CMK (cell line): Measurements from ENCODE around the gene FERMT3.
"Not testable (repeated sequence)": the region's sequence is repeated elsewhere in the genome, so short reads cannot be mapped to it uniquely, and the experiment has no call there.

ENCODE experiments used
- DNase-seq: peaks from one replicate; pipeline ENCODE4 v3.0.0-alpha.2; 2010; ENCODE audit warnings: low read depth

Gene FERMT3

DNA sequence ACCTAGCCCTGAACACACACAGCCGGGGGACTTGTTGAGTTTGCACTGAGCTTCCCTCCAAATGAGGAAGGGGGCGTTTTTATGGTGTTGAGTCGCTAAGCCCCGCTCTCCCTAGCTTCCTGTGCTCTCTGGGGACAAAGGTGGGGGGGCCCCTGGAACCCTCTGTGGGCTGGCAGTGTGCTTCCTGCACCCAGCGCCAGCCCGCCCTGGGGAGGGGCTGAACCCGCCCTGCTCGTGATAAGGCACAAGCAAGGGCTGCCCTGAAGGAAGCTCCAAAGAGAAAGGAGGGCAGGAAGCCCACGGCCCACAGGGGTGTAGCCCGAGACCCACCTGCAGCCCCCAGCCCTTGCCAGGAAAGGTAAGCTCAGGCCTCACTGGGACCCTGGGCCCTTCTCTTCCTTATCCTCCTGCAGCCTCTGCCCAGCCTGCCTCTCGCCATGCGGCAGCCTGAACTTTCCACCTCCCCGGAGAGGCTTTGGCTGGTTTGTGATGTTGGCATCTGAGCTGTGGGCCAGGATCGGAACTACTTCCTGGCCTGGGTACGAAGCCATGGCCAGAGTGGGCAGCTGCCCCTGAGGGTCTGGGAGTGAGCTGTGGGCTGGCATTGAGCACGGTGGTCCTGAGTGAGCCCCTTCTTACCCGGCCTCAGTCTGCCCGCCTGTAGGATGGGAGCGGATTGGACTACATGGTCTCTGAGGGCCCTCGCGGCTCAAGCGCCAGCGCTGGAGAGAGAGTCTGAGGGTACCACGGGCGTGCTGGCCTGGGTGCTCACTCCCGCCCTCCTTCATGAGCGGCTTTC is at the start of gene FERMT3:
FERMT3 (plus strand) TSS at position 265 of the 799 bp plus-strand sequence. CDS start 644 bp downstream, outside the sequence.
- DNase-seq = peak; percentile 88

DNA sequence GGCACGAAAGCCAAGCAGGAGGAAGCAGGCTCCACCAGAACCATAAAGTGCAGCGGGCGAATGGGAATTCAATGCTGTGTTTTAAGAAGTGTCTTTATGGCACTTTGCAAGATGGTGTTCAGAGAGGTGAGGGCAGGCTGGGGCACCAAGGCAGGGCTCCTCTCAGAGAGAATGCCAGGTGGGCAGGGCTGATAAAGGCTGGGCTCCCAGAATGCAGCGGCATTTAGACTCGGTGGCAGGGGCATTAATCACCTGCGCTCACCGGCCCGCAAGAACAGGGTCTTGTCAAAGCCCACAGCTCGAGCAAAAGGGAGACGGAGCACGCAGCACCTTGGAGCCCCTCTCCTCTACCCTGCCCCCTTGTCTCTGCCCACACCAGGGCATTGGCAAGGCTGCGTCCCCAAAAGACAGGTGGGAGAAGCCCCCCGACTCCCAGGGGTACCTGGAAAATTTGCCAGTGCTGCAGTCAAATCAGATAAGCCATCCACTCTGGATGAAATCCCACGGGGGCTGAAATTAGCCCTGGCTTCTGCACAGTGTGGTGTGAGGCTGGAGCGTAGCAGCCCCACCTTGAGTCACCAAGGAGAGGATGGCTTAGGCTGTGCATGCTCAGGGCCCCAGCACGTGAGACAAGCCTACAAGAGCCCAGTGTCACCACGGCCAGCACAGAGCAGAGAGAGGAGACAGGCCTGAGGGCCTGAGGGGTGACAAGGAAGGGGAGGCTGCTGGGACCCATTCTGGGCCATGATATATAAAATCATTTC is 48.7 kb upstream of the FERMT3 start:
- DNase-seq = no peak

DNA sequence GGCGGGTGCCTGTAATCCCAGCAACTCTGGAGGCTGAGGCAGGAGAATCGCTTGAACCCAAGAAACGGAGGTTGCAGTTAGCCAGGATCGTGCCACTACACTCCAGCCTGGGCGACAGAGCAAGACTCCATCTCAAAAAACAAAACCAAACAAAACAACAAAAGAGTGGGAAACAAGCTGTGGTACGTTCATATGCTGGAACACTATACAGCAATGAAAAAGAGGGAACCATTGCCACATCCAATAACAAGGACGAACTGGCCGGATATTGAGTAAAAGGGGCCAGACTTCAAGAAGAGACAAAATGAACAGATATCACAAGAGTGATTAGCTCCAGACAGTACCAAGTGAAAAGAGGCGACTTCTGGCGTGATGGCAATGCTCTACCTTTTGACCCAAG is 45.5 kb upstream of the FERMT3 start:
- DNase-seq = no peak

DNA sequence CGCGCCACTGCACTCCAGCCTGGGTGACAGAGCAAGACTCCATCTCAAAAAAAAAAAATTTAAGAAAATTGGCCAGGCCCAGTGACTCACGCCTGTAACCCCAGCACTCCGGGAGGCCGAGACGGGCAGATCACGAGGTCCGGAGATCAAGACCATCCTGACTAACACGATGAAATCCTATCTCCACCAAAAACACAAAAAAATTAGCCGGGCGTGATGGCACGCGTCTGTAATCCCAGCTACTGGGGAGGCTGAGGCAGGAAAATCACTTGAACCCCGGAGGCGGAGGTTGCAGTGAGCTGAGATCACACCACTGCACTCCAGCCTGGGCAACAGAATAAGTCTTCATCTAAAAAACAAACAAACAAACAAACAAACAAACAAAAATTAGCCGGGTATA is 43.8 kb upstream of the FERMT3 start:
- DNase-seq = not testable (repeated sequence)

DNA sequence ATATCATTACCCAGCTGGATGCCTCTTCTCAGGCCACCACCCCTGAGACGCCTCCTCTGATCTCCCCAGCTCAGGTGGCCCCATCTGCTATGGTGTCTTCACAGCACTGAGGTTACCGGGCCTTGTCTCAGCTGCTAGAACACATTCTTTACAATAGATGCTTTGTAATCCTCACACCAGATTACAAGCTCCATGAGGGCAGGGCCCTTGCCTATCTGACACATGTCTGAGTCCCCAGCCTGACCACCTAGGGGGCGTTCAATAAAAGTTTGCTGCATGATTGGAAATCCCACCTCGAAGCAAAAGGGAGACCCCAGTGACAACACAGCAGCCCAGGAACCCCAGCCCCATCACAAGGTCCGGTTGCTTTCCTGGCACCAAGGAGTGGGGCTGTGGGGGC is 42.6 kb upstream of the FERMT3 start:
- no peak for DNase-seq

DNA sequence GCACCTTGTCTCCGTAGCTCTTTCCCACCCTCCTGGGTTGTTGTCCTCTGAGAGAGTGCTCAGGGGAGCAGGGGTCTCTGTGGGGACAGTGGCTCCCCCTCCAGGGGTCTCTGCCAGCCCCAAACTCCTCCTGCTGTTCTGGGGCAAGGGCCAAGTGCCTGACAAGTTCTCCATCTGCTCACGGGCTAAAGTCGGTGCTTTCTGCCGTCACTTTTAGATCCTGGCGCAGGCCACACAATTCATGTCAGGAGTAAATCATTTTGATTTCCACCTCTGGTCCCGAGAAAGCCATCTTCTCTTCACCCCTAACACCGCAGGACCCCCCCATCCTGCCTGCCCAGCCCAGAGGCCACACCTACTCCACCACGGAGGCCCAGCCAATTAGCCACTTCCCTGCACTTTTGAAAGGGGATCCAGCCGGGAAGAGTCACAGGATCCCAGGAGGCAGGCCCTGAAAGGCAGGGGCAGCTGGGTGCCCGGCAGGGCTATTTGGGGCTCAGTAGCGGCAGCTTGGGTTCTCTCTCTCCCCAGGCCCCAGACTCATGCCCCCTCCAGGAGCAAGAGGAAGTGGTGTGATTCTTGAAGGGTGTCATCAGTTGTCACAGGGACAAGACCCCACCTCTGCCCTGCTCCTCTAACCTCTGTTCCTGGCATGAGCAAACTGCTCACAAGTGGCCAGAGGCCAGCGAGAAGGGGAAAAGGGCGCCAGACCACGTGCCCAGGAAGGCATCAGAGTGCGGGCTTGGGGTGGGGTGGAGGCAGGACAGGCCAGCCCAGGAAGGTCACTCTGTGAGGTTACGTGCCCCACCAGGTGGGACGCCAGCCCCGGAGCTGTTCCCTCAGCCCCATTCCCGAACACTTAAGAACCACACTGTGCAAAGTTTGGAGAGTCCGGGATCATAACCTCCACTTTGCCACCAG is 41.9 kb upstream of the FERMT3 start:
- no peak for DNase-seq

DNA sequence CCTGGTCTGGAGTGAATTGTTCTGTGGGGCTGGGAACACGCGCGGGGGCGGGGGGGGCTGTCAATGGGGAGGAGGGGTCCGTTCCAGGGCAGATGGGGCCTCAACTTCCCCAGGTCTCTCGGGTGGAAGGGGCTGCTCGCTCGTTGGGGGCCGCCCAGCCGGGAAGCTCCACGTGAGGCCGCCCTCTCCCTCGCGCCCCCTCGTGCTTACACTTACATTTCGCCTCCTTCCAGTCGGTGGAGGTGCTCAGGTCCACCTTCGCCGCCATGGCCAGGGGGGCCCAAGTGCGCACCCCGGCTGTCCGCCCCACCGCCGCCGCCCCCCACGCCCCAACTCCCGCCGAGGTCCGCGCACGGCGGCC is 41.1 kb upstream of the FERMT3 start:
- DNase-seq = no peak

DNA sequence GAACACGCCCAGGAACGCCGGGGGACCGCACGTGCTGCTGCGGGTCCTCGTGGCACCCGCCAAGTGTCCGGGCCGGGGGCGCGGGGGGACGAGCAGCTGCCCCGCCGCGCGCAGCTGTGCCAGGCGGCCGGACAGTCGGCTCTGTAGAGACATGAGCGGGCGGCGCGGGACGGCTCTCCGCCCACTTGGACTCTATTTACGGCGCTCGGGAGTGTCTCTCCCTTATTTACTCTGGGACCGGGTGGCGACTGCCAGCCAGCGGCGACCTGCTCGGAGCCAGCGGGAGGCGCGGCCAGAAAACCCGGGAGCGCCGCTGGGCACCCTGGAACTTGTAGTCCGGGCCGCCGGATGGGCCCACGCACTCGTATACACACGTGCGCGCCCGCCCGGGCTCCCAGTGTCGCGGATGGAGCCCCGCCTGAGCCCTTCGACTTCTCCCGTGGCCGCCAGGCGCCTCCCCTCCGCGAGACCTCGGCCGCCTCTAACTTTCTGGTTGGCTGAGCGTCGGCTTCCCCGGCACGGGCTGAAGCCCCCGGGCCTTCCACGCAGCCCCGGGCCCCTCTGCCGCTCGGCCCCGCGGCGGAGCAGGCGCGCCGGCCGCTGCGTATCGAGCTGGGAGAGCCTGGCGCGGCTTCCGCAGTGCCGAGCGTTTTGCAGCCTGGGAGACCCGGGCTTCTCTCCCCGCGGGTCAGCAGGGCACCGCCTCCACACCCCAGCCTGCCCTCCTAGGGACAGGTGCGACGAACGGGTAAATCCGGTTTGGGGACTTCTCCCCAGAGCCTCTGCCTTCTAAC is 40.5 kb upstream of the FERMT3 start, which contains the start of gene MACROD1:
MACROD1 (minus strand) TSS at position 272 of the 794 bp plus-strand sequence; CDS start at position 153, 119 bp downstream.
- DNase-seq = peak; percentile 76

DNA sequence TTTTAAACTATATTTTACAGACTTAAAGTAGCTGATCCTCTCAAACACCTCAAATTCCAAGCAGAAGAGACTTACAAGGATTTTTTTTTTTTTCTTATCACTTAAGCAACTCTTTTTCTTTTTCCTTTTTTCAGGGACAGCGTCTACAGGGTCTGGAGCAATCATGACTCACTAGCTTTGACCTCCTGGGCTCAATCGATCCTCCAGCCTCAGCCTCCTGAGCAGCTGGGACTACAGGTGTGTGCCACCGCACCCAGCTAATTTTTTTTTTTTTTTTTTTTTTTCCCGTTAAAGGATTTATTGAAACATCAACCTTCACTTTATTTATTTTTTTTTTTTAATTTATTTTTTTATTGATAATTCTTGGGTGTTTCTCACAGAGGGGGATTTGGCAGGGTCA is 36.1 kb upstream of the FERMT3 start:
- no peak for DNase-seq

DNA sequence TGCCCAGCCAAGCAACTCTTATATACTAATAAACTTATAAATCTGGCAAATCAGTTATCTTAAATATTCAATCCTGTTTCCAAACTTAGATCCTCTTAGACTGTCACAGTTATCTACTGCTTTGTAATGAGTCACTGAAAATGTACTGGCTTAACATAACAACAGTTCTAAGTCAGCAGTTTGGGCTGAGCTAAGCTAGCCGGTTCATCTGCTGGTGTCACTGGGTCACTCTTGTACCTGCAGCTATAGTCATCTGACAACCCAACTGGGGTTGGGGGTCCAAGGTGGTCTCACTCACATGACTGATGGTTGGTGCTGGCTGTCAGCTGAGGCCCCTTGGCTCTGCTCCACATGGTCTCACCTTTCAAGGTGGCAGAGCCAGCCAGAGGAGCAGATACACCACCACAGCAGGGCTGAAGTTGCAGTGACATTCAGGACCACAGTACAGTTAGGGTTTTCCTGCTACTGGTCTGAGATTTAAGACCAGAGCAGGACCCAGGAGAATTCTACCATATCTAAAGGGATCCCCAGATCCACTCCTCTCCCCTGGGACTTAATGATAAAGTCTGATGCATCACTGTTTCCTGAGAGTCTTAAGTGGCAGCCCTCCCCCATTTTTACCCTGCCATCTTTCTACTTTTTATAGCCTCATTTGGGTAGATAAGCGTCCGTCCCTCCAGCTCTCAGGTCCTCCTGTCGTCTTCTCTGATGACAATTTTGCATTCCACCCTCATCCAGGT is 32.7 kb upstream of the FERMT3 start:
- no peak for DNase-seq

DNA sequence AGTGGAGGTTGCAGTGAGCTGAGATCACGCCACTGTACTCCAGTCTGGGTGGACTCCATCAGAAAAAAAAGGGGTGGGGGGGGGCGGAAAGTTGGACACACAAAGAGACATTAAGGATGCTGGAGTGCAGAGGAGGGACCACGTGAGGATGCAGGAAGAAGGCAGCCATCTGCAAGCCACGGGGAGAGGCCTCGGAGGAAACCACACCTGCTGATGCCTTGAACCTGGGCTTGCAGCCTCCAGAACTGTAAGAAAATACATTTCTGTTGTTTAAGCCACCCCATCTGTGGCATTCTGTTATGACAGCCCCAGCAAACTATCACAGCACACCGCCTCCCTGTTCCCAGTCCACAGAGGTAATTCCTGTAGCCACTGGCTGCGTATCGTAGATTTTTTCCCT is 29.8 kb upstream of the FERMT3 start:
- no peak for DNase-seq

DNA sequence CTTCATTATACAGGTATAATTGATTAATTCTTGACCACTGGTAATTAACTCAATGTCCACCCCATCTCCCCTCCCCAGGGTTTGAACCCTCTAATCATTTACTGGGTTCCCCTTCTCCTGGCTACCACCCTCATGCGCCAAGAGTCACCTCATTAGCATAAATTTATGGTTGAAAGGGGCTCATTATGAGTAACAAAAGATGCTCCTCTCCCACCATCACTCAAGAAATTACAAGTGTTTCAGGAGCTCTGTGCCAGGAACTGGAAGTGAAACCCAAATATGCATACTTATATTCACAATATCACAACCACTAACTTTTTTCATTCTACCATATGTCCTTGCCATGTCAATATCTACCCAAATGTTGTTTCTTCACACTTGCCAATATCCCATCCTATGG is 28.3 kb upstream of the FERMT3 start:
- no peak for DNase-seq

DNA sequence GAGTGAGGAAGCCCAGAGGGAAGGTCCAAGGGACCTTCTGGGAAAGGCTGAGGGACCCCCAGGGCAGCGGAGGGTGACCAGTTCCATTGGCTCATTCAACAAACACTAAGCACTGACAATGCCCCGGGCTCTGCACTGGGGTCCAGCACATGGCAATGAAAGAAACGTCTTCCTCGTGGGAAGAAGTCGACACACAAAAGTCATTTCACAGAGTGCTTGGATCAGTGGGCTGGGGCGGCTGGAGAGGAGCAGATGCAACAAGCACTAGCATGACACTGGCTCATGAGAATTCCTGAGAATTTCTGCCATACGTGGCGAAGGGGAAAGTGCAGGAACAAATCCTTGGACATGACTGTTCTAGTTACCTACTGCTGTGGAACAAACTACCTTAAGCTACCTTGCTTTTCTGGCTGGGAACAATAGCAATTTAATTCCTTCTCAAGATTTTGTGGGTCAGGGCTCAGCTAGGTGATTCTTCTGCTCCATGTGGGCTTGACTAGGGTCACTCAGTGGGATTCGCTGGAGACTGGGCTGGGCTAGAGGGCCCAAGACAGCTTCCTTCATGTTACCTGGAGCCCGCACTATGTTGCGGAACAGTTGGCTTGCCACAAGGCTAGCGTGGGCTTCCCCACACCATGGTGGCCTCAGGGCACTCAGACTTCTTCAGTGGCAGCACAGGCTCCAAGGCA is 27.4 kb upstream of the FERMT3 start:
- no peak for DNase-seq

DNA sequence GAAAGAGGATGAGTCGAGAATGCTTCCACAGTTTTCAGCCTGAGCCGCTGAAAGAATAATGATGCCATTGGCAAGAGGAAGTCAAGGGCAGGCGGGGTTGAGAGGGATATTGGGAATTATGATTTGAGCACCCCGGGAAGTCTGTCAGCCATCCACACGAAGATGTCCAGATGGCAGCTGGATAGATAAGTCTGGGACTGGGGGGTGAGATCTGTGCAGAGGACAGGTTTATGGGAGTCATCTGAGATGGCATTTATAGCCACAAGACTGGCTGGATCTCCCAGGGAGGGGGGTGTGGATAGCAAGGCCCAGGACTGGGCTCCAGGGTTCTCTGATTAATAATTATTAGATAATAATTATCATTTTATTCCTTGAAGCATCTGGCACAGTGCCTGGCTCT is 25.6 kb upstream of the FERMT3 start:
- no peak for DNase-seq

DNA sequence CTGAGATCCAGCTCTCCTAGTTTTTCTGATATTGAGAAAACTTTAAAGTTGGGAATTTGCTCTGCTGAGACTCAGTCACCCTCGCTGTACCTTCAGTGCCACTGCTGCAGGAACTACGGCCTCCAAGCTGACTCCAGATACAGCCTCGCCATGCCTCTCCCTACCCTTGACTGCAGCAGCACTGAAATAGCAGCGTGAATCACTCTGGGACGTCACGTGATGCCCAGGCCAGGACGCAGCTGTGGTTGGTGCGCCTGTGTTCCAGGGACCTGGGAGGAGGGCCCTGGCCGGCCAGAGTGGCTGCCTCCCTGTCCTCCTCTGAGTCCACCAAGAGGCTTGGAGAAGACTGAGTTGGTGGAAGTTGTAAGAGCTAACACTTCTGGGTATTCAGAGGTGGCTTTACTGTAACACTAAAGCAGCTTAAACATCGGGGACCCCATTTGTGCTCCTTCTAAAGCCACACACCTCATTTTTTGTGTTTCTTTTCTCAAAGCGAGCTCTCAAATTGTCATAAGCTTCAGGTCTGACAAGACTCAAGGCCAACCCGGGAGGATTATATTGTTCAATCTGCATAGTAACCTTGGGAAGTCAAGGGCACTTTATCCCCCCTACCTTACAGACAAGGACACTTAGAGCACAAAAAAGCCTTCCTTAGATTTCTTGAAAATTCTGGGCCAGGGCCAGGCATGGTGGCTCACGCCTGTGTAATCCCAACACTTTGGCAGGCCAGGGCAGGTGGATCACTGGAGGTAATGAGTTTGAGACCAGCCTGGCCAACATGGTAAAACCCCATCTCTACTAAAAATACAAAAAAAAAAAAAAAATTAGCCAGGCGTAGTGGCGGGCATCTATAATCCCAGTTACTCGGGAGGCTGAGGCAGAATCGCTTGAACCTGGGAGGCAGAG is 24.8 kb upstream of the FERMT3 start:
- no peak for DNase-seq

DNA sequence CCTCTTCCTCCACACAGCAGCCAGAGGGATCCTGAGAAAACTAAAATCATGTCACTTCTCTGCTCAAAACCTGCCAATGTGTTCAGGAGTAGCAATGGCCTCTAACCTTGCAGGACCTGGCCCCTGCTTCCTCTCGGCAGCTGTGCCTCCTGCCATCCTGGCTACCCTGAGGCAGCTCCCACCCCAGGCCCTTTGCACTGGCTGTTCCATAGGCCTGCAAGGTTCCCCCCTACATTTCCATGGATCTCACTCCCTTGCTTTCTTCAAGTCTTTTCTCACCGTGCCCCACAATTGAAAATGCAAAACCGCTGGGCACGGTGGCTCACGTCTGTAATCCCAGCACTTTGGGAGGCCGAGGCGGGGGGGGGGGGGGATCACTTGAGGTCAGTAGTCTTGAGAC is 22.6 kb upstream of the FERMT3 start:
- DNase-seq = no peak

DNA sequence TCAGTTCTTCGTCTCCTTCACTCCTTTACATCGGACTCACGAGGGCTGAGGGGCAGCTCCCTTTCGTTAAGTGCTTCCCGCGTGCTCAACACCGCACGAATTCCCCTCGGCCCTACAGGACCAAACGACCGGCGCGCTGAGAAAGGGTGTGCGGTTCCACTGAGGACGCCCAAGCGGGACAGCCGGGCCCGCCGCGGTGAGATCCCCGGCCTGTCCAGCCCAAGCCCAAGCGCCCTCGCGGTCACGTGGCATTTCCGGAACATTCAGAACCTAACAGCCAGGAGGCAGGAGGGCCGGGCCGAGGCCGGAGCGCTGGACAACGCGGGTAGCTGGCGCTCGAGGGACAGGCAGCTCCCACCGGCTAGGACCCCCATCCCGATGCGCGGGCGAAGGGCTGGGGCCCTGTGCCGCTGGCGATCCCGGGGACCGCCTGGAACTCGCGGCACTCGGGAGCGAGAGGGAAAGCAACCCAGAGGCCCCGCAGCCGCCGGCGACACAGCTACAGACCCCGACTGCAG is 21.3 kb upstream of the FERMT3 start:
- no peak for DNase-seq

DNA sequence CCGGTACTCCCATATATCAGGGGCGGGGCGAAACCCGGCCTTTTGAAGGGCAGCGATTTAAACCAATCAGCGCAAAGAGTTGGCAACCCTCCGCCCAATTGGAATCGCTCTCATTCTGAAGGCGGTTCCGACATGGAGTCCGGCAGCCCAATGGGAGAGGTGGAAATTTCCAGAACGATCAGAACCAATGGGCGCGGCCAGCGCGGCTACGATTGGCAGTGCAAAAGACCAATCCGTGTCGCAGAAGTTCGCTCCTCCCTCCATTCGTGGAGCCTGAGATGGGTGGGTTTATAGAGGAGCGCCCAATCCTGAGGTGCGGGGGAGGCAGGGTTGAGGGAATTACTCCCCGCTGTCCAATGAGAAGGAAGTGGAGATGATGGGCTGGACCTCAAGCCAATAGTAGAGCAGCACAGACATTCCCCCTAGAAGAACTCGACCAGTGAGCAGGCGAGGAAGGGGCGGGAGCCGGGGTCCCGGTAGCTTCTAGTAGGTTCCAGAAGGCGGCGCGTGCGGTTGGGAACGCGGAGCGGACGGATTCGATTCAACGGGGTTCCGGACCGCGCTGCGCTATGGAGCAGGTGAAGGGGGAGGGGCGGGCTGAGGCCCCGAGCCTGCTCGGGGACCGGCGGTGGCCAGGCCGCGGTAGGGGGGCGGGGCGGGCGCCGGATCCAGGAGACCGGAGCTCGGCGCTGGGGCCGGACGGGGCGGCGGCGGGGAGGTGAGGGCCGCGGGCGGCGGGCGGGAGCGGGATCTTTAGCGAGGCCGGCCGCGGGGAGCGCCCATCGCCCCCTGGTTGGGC is 20.6 kb upstream of the FERMT3 start, which contains the start of gene STIP1:
STIP1 (plus strand) TSS at position 479 of the 799 bp plus-strand sequence; CDS start at position 570, 91 bp downstream.
- peak; percentile 99 for DNase-seq
